ENCODE data around the gene GPR35.
"Not testable (repeated sequence)": the region's sequence is repeated elsewhere in the genome, so short reads cannot be mapped to it uniquely, and the experiment has no call there.

The GPR35 gene

GRCh38 chr2:240662681-240663080, 37.4 kb downstream of the GPR35 start:
- H3K4me1 ChIP-seq (ENCODE audit: control insufficient read depth, insufficient read depth, low read length): no peaks in the 10 kb centered on the region
- no peaks in the 10 kb centered on the region for H3K36me3 ChIP-seq (ENCODE audit: control insufficient read depth, insufficient read depth, low read length)
- no peak for DNase-seq (ENCODE audit: low read depth, low spot score)
- WGBS (ENCODE audit: insufficient coverage, insufficient read length): no CpG with 5 or more reads among the region's 3 CpGs
- no peak overlapping the region for H3K27ac ChIP-seq (ENCODE audit: low read length)
- H3K9me3 ChIP-seq (ENCODE audit: control insufficient read depth, insufficient read depth, low read length): no peaks in the 10 kb centered on the region; the same call in 1 of the 2 replicates
- H3K27me3 ChIP-seq (ENCODE audit: control insufficient read depth, insufficient read depth, low read length): no peaks in the 10 kb centered on the region
- H3K4me3 ChIP-seq (ENCODE audit: low read length): no peak overlapping the region

DNA sequence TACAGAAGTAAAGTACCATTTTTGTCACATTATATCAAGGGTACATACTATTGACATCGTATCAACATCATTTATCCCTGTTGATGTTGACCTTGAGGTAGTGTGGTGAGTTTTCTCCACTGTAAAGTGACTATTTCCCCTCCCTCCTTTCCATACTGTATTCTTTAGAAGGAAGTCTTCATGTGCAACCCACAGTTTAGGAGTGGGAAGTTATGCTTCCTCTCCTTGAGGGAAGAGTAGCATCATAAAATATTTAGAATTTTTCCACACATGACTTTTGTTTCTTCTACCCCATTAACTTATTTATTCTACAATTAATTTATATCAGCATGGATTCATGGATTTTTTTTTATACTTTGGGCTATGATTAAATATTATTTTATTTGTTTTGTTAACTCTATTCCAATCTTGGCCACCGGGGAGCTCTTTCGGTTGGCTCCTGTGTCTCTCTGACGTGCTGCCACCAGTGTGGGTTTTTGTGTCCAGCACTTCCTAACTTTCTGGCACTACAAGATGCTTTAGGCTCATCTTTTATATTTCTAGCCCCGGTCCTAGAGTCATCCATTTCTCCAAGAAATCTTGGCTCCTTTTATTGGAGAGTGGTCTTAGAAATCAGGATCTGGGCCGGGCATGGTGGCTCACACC, 38.4 kb downstream of the GPR35 start:
- Histone ChIP-seq H3K36me3 (ENCODE audit: control insufficient read depth, insufficient read depth, low read length) (no peaks in the 10 kb centered on the region), H3K27ac (ENCODE audit: low read length) (no peak overlapping the region), H3K9me3 (ENCODE audit: control insufficient read depth, insufficient read depth, low read length) (no peaks in the 10 kb centered on the region; the same call in 1 of the 2 replicates), H3K4me3 (ENCODE audit: low read length) (no peak overlapping the region), H3K27me3 (ENCODE audit: control insufficient read depth, insufficient read depth, low read length) (no peaks in the 10 kb centered on the region), H3K4me1 (ENCODE audit: control insufficient read depth, insufficient read depth, low read length) (no peaks in the 10 kb centered on the region)
- no peak for DNase-seq (ENCODE audit: low read depth, low spot score)
- WGBS (ENCODE audit: insufficient coverage, insufficient read length): no CpG with 5 or more reads among the region's 6 CpGs

DNA sequence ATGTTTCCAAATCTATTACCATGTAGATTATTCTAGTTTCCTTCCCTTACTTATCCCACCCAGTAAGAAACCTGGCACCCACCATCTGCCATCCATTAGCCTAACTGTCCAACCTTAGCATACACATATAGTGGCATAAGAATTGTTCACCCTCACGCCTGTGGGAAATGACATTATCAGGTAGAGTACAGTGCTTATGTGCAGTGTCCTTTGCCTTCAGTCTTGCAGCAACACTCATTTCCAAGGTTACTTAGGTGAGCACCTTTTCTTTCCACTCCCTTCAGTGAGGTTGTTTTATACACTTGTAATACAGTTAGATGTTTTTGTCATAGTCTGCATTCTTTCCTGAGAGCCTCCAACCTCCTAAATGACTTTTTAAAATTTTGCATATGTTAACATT, 39.3 kb downstream of the GPR35 start:
- Histone ChIP-seq H3K27me3 (ENCODE audit: control insufficient read depth, insufficient read depth, low read length) (no peaks in the 10 kb centered on the region), H3K4me1 (ENCODE audit: control insufficient read depth, insufficient read depth, low read length) (no peaks in the 10 kb centered on the region), H3K4me3 (ENCODE audit: low read length) (no peak overlapping the region), H3K9me3 (ENCODE audit: control insufficient read depth, insufficient read depth, low read length) (no peaks in the 10 kb centered on the region; the same call in 1 of the 2 replicates), H3K27ac (ENCODE audit: low read length) (no peak overlapping the region), H3K36me3 (ENCODE audit: control insufficient read depth, insufficient read depth, low read length) (no peaks in the 10 kb centered on the region)
- WGBS (ENCODE audit: insufficient coverage, insufficient read length): no CpG with 5 or more reads among the region's 1 CpG
- no peak for DNase-seq (ENCODE audit: low read depth, low spot score)

DNA sequence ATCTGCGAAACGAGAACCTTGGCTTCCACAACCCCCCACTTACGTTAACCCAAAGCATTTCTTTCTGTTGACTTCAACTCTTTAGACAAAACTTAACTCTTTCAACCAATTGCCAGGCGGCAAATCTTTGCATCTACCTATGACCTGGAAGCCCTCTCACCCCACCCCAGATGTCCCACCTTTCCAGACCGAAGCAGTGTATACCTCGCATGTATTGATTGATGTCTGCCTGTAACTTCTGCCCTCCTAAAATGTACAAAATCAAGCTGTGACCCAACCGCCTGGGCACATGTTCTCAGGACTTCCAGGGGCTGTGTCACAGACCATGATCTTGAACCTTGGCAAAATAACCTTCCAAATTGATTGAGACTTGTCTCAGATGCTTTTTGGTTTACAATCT, 45.1 kb downstream of the GPR35 start:
- 100% methylated on average over 1 of the region's 7 CpGs for WGBS (ENCODE audit: insufficient coverage, insufficient read length)
- no peak overlapping the region for H3K27ac ChIP-seq (ENCODE audit: low read length)
- no peaks in the 10 kb centered on the region; the same call in 1 of the 2 replicates for H3K36me3 ChIP-seq (ENCODE audit: control insufficient read depth, insufficient read depth, low read length)
- no peaks in the 10 kb centered on the region for H3K4me1 ChIP-seq (ENCODE audit: control insufficient read depth, insufficient read depth, low read length)
- no peaks in the 10 kb centered on the region for H3K9me3 ChIP-seq (ENCODE audit: control insufficient read depth, insufficient read depth, low read length)
- H3K27me3 ChIP-seq (ENCODE audit: control insufficient read depth, insufficient read depth, low read length): 0 out of 2 replicates have a peak, but pooled peaks cover 2% of the 10 kb centered on the region
- no peak overlapping the region for H3K4me3 ChIP-seq (ENCODE audit: low read length)
- DNase-seq (ENCODE audit: low read depth, low spot score): no peak

- no CpG with 5 or more reads among the region's 4 CpGs for WGBS (ENCODE audit: insufficient coverage, insufficient read length)
- H3K9me3 ChIP-seq (ENCODE audit: control insufficient read depth, insufficient read depth, low read length): no peaks in the 10 kb centered on the region
- H3K4me3 ChIP-seq (ENCODE audit: low read length): no peak overlapping the region
- no peak overlapping the region for H3K27ac ChIP-seq (ENCODE audit: low read length)
- 0 out of 2 replicates have a peak, but pooled peaks cover 2% of the 10 kb centered on the region for H3K27me3 ChIP-seq (ENCODE audit: control insufficient read depth, insufficient read depth, low read length)
- DNase-seq (ENCODE audit: low read depth, low spot score): no peak
- no peaks in the 10 kb centered on the region; the same call in 1 of the 2 replicates for H3K36me3 ChIP-seq (ENCODE audit: control insufficient read depth, insufficient read depth, low read length)
- H3K4me1 ChIP-seq (ENCODE audit: control insufficient read depth, insufficient read depth, low read length): no peaks in the 10 kb centered on the region
Observed at GRCh38 chr2:240670950-240671349, 45.7 kb downstream of the GPR35 start.

DNA sequence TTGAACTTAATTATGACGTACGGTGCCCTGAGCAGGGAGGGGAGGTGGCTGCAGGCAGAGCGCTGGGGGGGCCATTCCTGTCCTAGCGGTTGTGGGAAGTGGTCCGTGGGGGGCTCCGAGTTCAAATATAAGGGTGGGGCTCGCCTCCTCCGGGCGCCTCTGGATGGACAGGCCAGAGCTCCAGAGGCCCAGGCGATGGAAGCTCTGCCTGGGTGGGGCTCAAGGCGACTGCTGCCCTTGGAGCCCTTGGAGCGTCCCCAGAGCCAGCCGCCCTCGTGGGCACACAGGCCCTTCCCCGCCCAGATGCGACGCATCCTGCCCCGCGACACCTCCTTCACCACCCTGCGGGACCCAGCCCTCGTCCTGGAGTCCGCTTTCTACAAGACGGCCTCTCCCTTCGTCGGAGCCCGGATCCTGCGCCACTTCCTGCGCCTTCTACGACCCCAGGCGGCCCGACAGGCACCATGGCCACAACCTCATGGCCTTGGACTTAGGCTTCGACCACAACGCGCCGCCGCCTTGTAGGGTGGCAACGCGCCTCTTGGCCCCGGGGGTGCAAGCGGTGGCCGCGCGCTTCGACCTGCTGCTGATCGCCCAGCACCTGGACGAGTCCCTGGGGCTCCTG, 46.9 kb downstream of the GPR35 start:
- no peak for DNase-seq (ENCODE audit: low read depth, low spot score)
- Histone ChIP-seq H3K27ac (ENCODE audit: low read length) (no peak overlapping the region), H3K36me3 (ENCODE audit: control insufficient read depth, insufficient read depth, low read length) (no peaks in the 10 kb centered on the region; the same call in 1 of the 2 replicates), H3K4me3 (ENCODE audit: low read length) (peak overlapping the region; percentile 12; the same call in 1 of the 2 replicates), H3K27me3 (ENCODE audit: control insufficient read depth, insufficient read depth, low read length) (0 out of 2 replicates have a peak, but pooled peaks cover 2% of the 10 kb centered on the region), H3K4me1 (ENCODE audit: control insufficient read depth, insufficient read depth, low read length) (no peaks in the 10 kb centered on the region), H3K9me3 (ENCODE audit: control insufficient read depth, insufficient read depth, low read length) (no peaks in the 10 kb centered on the region)
- WGBS (ENCODE audit: insufficient coverage, insufficient read length): no CpG with 5 or more reads among the region's 46 CpGs

GRCh38 chr2:240672701-240673190, 47.5 kb downstream of the GPR35 start:
- no peaks in the 10 kb centered on the region for H3K4me1 ChIP-seq (ENCODE audit: control insufficient read depth, insufficient read depth, low read length)
- H3K9me3 ChIP-seq (ENCODE audit: control insufficient read depth, insufficient read depth, low read length): no peaks in the 10 kb centered on the region

GRCh38 chr2:240674461-240675184, 49.3 kb downstream of the GPR35 start:
- not testable (repeated sequence) for H3K27ac ChIP-seq (ENCODE audit: low read length); H3K4me3 ChIP-seq (ENCODE audit: low read length); H3K9me3 ChIP-seq (ENCODE audit: control insufficient read depth, insufficient read depth, low read length); H3K4me1 ChIP-seq (ENCODE audit: control insufficient read depth, insufficient read depth, low read length); H3K36me3 ChIP-seq (ENCODE audit: control insufficient read depth, insufficient read depth, low read length); DNase-seq (ENCODE audit: low read depth, low spot score); H3K27me3 ChIP-seq (ENCODE audit: control insufficient read depth, insufficient read depth, low read length)
- no CpG with 5 or more reads among the region's 16 CpGs for WGBS (ENCODE audit: insufficient coverage, insufficient read length)

More at GRCh38 chr2:240672701-240673190, 47.5 kb downstream of the GPR35 start:
- WGBS (ENCODE audit: insufficient coverage, insufficient read length): no CpG with 5 or more reads among the region's 55 CpGs
- H3K36me3 ChIP-seq (ENCODE audit: control insufficient read depth, insufficient read depth, low read length): no peaks in the 10 kb centered on the region; the same call in 1 of the 2 replicates
- no peak for DNase-seq (ENCODE audit: low read depth, low spot score)
- H3K27me3 ChIP-seq (ENCODE audit: control insufficient read depth, insufficient read depth, low read length): 0 out of 2 replicates have a peak, but pooled peaks cover 2% of the 10 kb centered on the region
- peak overlapping the region; percentile 12; the same call in 1 of the 2 replicates for H3K4me3 ChIP-seq (ENCODE audit: low read length)
- no peak overlapping the region for H3K27ac ChIP-seq (ENCODE audit: low read length)

- H3K27me3 ChIP-seq (ENCODE audit: control insufficient read depth, insufficient read depth, low read length); H3K4me1 ChIP-seq (ENCODE audit: control insufficient read depth, insufficient read depth, low read length); DNase-seq (ENCODE audit: low read depth, low spot score); H3K36me3 ChIP-seq (ENCODE audit: control insufficient read depth, insufficient read depth, low read length); H3K9me3 ChIP-seq (ENCODE audit: control insufficient read depth, insufficient read depth, low read length); H3K4me3 ChIP-seq (ENCODE audit: low read length); H3K27ac ChIP-seq (ENCODE audit: low read length): not testable (repeated sequence)
- WGBS (ENCODE audit: insufficient coverage, insufficient read length): no CpG with 5 or more reads among the region's 24 CpGs
Observed at GRCh38 chr2:240675345-240675744, 50.1 kb downstream of the GPR35 start.

GRCh38 chr2:240678043-240678442, 52.8 kb downstream of the GPR35 start:
- H3K27ac ChIP-seq (ENCODE audit: low read length); H3K36me3 ChIP-seq (ENCODE audit: control insufficient read depth, insufficient read depth, low read length); H3K9me3 ChIP-seq (ENCODE audit: control insufficient read depth, insufficient read depth, low read length); H3K27me3 ChIP-seq (ENCODE audit: control insufficient read depth, insufficient read depth, low read length); H3K4me3 ChIP-seq (ENCODE audit: low read length); DNase-seq (ENCODE audit: low read depth, low spot score); H3K4me1 ChIP-seq (ENCODE audit: control insufficient read depth, insufficient read depth, low read length): not testable (repeated sequence)
- WGBS (ENCODE audit: insufficient coverage, insufficient read length): no CpG with 5 or more reads among the region's 14 CpGs
